ENCODE measurements around the gene PTPRN2. TPM values are rescaled to one million over a fixed set of nuclear protein-coding genes. Genes with fewer than 3 reads are reported as not detected.

PTPRN2 gene
- total and polyA plus RNA-seq, 2 donors from 2014 or later: 4.8 to 6.2 TPM

DNA sequence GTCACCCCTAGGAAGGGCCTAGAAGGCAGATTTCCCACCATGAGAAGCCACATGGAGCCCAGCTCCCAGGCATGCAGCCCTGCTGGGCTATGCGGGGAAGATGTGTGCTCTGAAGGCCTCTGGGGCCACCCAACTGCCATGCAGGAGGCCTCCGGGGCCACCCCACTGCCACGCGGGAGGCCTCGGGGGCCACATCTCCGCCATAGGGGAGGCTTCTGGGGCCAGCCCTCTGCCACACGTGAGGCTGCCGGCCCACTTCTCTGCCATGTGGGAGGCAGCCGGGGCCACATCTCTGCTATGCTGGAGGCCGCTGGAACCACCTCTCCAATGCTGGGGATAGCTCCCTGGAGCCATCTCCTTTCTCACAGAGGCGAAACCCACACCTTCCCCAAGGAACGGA lies 799.0 kb downstream of the PTPRN2 start:
- Histone ChIP-seq H3K36me3 (ENCODE audit: control insufficient read depth in 2 of 3, insufficient read depth in 3 of 3, low read length in 3 of 3) (no peaks in the 10 kb centered on the region), H3K9ac (ENCODE audit: low read length in 3 of 3) (no peak overlapping the region), H3K27me3 (ENCODE audit: control insufficient read depth, insufficient read depth, low read length) (no peaks in the 10 kb centered on the region), H3K4me1 (ENCODE audit: control insufficient read depth in 2 of 3, insufficient read depth in 2 of 3, low read depth in 1 of 3, low read length in 3 of 3) (no peaks in the 10 kb centered on the region), H3K27ac (ENCODE audit: low read depth in 2 of 2, low read length in 2 of 2) (no peak overlapping the region), H3K9me3 (ENCODE audit: control insufficient read depth in 2 of 3, insufficient read depth in 1 of 3, low read length in 3 of 3) (no peaks in the 10 kb centered on the region), H3K4me3 (ENCODE audit: low read length in 3 of 3) (no peak overlapping the region)
- intact Hi-C loops (cut with DNase I): no loop called here
- FAIRE-seq: no peak
- DNase-seq: peak in 1 of 5 donors; percentile 48
- TF ChIP-seq, protein P1, sequence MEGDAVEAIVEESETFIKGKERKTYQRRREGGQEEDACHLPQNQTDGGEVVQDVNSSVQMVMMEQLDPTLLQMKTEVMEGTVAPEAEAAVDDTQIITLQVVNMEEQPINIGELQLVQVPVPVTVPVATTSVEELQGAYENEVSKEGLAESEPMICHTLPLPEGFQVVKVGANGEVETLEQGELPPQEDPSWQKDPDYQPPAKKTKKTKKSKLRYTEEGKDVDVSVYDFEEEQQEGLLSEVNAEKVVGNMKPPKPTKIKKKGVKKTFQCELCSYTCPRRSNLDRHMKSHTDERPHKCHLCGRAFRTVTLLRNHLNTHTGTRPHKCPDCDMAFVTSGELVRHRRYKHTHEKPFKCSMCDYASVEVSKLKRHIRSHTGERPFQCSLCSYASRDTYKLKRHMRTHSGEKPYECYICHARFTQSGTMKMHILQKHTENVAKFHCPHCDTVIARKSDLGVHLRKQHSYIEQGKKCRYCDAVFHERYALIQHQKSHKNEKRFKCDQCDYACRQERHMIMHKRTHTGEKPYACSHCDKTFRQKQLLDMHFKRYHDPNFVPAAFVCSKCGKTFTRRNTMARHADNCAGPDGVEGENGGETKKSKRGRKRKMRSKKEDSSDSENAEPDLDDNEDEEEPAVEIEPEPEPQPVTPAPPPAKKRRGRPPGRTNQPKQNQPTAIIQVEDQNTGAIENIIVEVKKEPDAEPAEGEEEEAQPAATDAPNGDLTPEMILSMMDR (IDR thresholded peaks at IDR 0.05; ENCODE audit: borderline replicate concordance, extremely low read depth, insufficient read depth): no peak

DNA sequence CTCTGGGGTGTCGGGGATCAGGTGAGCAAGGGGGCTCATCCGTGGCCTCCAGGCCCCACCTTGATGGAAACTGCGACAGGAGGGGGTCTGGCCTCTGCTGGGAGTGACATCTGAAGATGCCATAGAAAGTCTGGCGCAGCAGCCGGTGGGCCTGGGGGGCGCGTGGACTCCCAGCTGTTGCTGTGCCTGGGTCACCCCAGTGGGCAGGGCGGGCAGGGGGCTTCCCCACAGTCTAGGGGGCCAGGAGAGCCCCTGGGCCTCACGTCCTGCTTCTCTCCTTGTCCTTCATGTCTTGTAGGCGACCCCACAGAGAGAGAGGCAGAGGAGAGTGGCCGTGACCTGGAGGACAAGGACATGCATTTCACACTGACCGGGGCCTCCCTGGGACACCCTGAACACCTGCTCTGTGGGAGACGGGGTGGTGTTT lies 800.3 kb downstream of the PTPRN2 start:
- H3K36me3 ChIP-seq (ENCODE audit: control insufficient read depth in 2 of 3, insufficient read depth in 3 of 3, low read length in 3 of 3): no peaks in the 10 kb centered on the region
- TF ChIP-seq, protein P1 (IDR thresholded peaks at IDR 0.05; ENCODE audit: borderline replicate concordance, extremely low read depth, insufficient read depth): no peak
- no peak overlapping the region for H3K9ac ChIP-seq (ENCODE audit: low read length in 3 of 3)
- peak in 1 of 5 donors; percentile 61 for DNase-seq
- no peak for FAIRE-seq
- no peak overlapping the region for H3K4me3 ChIP-seq (ENCODE audit: low read length in 3 of 3)
- H3K27ac ChIP-seq (ENCODE audit: low read depth in 2 of 2, low read length in 2 of 2): no peak overlapping the region
- H3K9me3 ChIP-seq (ENCODE audit: control insufficient read depth in 2 of 3, insufficient read depth in 1 of 3, low read length in 3 of 3): no peaks in the 10 kb centered on the region
- intact Hi-C loops (cut with DNase I): no loop called here
- H3K27me3 ChIP-seq (ENCODE audit: control insufficient read depth, insufficient read depth, low read length): no peaks in the 10 kb centered on the region
- H3K4me1 ChIP-seq (ENCODE audit: control insufficient read depth in 2 of 3, insufficient read depth in 2 of 3, low read depth in 1 of 3, low read length in 3 of 3): no peaks in the 10 kb centered on the region

DNA sequence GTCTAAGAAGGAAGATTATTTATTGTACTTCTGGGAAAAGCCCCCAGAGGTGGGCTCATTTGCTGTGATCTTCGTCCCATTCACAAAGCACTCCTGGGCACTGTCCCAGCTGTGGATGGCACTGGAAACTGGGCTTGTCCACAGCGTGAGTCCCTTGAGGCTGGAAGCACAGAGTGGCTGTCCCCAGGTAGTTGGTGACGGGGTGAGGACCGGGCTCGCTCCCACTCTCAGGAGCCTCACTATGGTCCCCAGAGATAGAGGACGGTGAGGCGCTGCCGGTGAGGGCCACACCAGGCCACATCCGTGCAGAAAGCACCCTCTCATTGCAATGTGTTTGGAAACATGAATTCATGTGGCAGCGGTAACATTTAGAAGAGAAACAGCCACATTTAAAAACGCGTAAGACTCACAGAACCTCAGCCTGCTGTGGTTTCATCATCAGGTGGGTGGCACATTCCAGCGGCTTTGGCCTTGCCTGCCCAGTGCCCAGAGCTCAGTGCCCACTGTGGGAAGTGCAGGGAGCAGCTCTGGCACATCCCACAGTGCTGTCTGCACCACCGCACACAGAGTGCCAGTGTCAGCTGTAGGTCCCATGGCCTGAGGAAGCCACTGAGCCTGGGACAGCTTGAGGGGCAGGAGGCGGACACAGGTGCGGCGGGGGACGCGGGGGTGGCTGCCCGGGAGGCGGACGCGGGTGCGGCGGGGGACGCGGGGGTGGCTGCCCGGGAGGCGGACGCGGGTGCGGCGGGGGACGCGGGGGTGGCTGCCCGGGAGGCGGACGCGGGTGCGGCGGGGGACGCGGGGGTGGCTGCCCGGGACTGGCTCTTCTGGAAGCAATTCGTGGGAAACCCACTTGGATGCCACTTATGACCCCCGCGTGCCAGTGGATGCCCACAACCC lies 801.0 kb downstream of the PTPRN2 start:
- no peak overlapping the region for H3K4me3 ChIP-seq (ENCODE audit: low read length in 3 of 3)
- FAIRE-seq: no peak
- TF ChIP-seq, protein P1 (IDR thresholded peaks at IDR 0.05; ENCODE audit: borderline replicate concordance, extremely low read depth, insufficient read depth): no peak
- no peaks in the 10 kb centered on the region for H3K36me3 ChIP-seq (ENCODE audit: control insufficient read depth in 2 of 3, insufficient read depth in 3 of 3, low read length in 3 of 3)
- H3K9ac ChIP-seq (ENCODE audit: low read length in 3 of 3): no peak overlapping the region
- peak in 1 of 5 donors; percentile 56 for DNase-seq
- intact Hi-C loops (cut with DNase I): no loop called here
- H3K9me3 ChIP-seq (ENCODE audit: control insufficient read depth in 2 of 3, insufficient read depth in 1 of 3, low read length in 3 of 3): no peaks in the 10 kb centered on the region
- no peaks in the 10 kb centered on the region for H3K4me1 ChIP-seq (ENCODE audit: control insufficient read depth in 2 of 3, insufficient read depth in 2 of 3, low read depth in 1 of 3, low read length in 3 of 3)
- no peaks in the 10 kb centered on the region for H3K27me3 ChIP-seq (ENCODE audit: control insufficient read depth, insufficient read depth, low read length)
- no peak overlapping the region for H3K27ac ChIP-seq (ENCODE audit: low read depth in 2 of 2, low read length in 2 of 2)

Measured in kidney (tissue), 14 donors.